Measurements from ENCODE around the gene PARD3.

Gene PARD3

GRCh38 chr10:34310234-34310633 lies 504.9 kb downstream of the PARD3 start:
- no peak for DNase-seq (ENCODE audit: low read depth, low spot score)

GRCh38 chr10:34305189-34305588 lies 509.9 kb downstream of the PARD3 start:
- DNase-seq (ENCODE audit: low read depth, low spot score) = no peak

- DNase-seq (ENCODE audit: low read depth, low spot score) = no peak
Observed at GRCh38 chr10:34303022-34303421, 512.1 kb downstream of the PARD3 start.

GRCh38 chr10:34299105-34299611 lies 515.9 kb downstream of the PARD3 start:
- no peak for DNase-seq (ENCODE audit: low read depth, low spot score)

GRCh38 chr10:34298346-34298818 lies 516.7 kb downstream of the PARD3 start:
- DNase-seq (ENCODE audit: low read depth, low spot score) = no peak

GRCh38 chr10:34297541-34298345 lies 517.4 kb downstream of the PARD3 start:
- DNase-seq (ENCODE audit: low read depth, low spot score) = no peak

GRCh38 chr10:34295142-34295548 lies 520.0 kb downstream of the PARD3 start:
- no peak for DNase-seq (ENCODE audit: low read depth, low spot score)

- no peak for DNase-seq (ENCODE audit: low read depth, low spot score)
Observed at GRCh38 chr10:34294137-34294536, 521.0 kb downstream of the PARD3 start.

GRCh38 chr10:34292675-34293074 lies 522.4 kb downstream of the PARD3 start:
- DNase-seq (ENCODE audit: low read depth, low spot score) = no peak

- DNase-seq (ENCODE audit: low read depth, low spot score) = no peak
Observed at GRCh38 chr10:34292194-34292565, 522.9 kb downstream of the PARD3 start.

- DNase-seq (ENCODE audit: low read depth, low spot score) = no peak
Observed at GRCh38 chr10:34291466-34292193, 523.5 kb downstream of the PARD3 start.

- DNase-seq (ENCODE audit: low read depth, low spot score) = no peak
Observed at GRCh38 chr10:34290412-34291081, 524.5 kb downstream of the PARD3 start.

GRCh38 chr10:34288634-34289033 lies 526.5 kb downstream of the PARD3 start:
- DNase-seq (ENCODE audit: low read depth, low spot score) = no peak

GRCh38 chr10:34286136-34286739 lies 528.9 kb downstream of the PARD3 start:
- DNase-seq (ENCODE audit: low read depth, low spot score) = no peak

- no peak for DNase-seq (ENCODE audit: low read depth, low spot score)
Observed at GRCh38 chr10:34281661-34282582, 533.2 kb downstream of the PARD3 start.

- DNase-seq (ENCODE audit: low read depth, low spot score) = no peak
Observed at GRCh38 chr10:34280599-34281374, 534.3 kb downstream of the PARD3 start.

- DNase-seq (ENCODE audit: low read depth, low spot score) = no peak
Observed at GRCh38 chr10:34275626-34276130, 539.4 kb downstream of the PARD3 start.

GRCh38 chr10:34274906-34275305 lies 540.2 kb downstream of the PARD3 start:
- DNase-seq (ENCODE audit: low read depth, low spot score) = no peak

GRCh38 chr10:34273340-34273739 lies 541.8 kb downstream of the PARD3 start:
- no peak for DNase-seq (ENCODE audit: low read depth, low spot score)

- no peak for DNase-seq (ENCODE audit: low read depth, low spot score)
Observed at GRCh38 chr10:34272316-34272715, 542.8 kb downstream of the PARD3 start.

Data from activated naive CD8-positive, alpha-beta T cell treated with anti-CD3 and anti-CD28 coated beads, Interleukin-2, amount 50 U/mL, for 16 hours (primary cell).